ENCODE measurements around the gene GLIS1. TPM values are rescaled to one million over a fixed set of nuclear protein-coding genes. Genes with fewer than 3 reads are reported as not detected.

GLIS1 gene
- total and polyA plus RNA-seq, 2 donors (not counting 3 experiments of a cell fraction or from before 2014, with no cell fraction given) = not detected

GRCh38 chr1:53640701-53641075, 98.3 kb downstream of the GLIS1 start:
- ChIA-PET CTCF (no interaction called here), POLR2A (no interaction called here)
- Histone ChIP-seq H4K20me1 (replicated peaks; ENCODE audit: control insufficient read depth, extremely low read depth, insufficient read depth, low read length) (no peaks in the 10 kb centered on the region), H3K36me3 (ENCODE audit: control insufficient read depth in 2 of 2, extremely low read depth in 1 of 2, insufficient read depth in 2 of 2, low read length in 2 of 2) (no peaks in the 10 kb centered on the region), H3K4me1 (ENCODE audit: control insufficient read depth, extremely low read depth, insufficient read depth, low read length) (no peaks in the 10 kb centered on the region), H3K9ac (replicated peaks; ENCODE audit: extremely low read depth, insufficient read depth, low read length) (no peak overlapping the region), H2AFZ (ENCODE audit: low read depth, low read length) (no peak overlapping the region), H3K4me3 (replicated peaks in 1 of 3; ENCODE audit: insufficient read depth in 1 of 3, low read depth in 1 of 3, low read length in 3 of 3) (no peak overlapping the region), H3K4me2 (ENCODE audit: insufficient read depth, low read length) (no peak overlapping the region), H3K79me2 (ENCODE audit: control insufficient read depth, insufficient read depth, low read length) (no peaks in the 10 kb centered on the region), H3K27ac (ENCODE audit: insufficient read depth, low read depth, low read length) (no peak overlapping the region), H3K27me3 (ENCODE audit: control insufficient read depth in 2 of 2, insufficient read depth in 2 of 2, low read length in 2 of 2) (peaks cover 0 to 4% of the 10 kb centered on the region in 2 experiments), H3K9me1 (replicated peaks; ENCODE audit: control insufficient read depth, extremely low read depth, insufficient read depth, low read length) (no peaks in the 10 kb centered on the region), H3K9me3 (replicated peaks; ENCODE audit: control insufficient read depth, insufficient read depth, low read length) (no peaks in the 10 kb centered on the region)
- FAIRE-seq (no peak), DNase-seq (ENCODE audit: low read depth, low spot score) (no peak)
- TF ChIP-seq POLR2AphosphoS5 (IDR thresholded peaks at IDR 0.05; ENCODE audit: insufficient read depth, low read depth, low read length) = no peak
- intact Hi-C loops (cut with micrococcal nuclease) = no loop called here
- BruUV-seq (replicated peaks) = no TSS peak
- dilution Hi-C loops (cut with MboI; ENCODE audit: extremely low pct_ligation_motif_present, low sequenced_read_pairs) = no loop called here

GRCh38 chr1:53639996-53640700, 98.8 kb downstream of the GLIS1 start:
- no peaks in the 10 kb centered on the region for H3K9me1 ChIP-seq (replicated peaks; ENCODE audit: control insufficient read depth, extremely low read depth, insufficient read depth, low read length)
- no peaks in the 10 kb centered on the region for H4K20me1 ChIP-seq (replicated peaks; ENCODE audit: control insufficient read depth, extremely low read depth, insufficient read depth, low read length)
- H3K27me3 ChIP-seq (ENCODE audit: control insufficient read depth in 2 of 2, insufficient read depth in 2 of 2, low read length in 2 of 2) = peaks cover 3 to 4% of the 10 kb centered on the region in 2 experiments
- no peaks in the 10 kb centered on the region for H3K79me2 ChIP-seq (ENCODE audit: control insufficient read depth, insufficient read depth, low read length)
- dilution Hi-C loops (cut with MboI; ENCODE audit: extremely low pct_ligation_motif_present, low sequenced_read_pairs) (no loop called here), intact Hi-C loops (cut with micrococcal nuclease) (no loop called here)
- ChIA-PET POLR2A (no interaction called here), CTCF (no interaction called here)
- no peak overlapping the region for H3K27ac ChIP-seq (ENCODE audit: insufficient read depth, low read depth, low read length)
- TF ChIP-seq CTCF (IDR thresholded peaks at IDR 0.05; ENCODE audit: extremely low read depth in 1 of 2, insufficient read depth in 1 of 2, low read depth in 1 of 2, low read length in 2 of 2) (no peak), GATA2 (IDR thresholded peaks at IDR 0.05; ENCODE audit: insufficient read depth, insufficient read length, low read depth, low read length) (no peak), POLR2AphosphoS5 (IDR thresholded peaks at IDR 0.05; ENCODE audit: insufficient read depth, low read depth, low read length) (no peak)
- H3K36me3 ChIP-seq (ENCODE audit: control insufficient read depth in 2 of 2, extremely low read depth in 1 of 2, insufficient read depth in 2 of 2, low read length in 2 of 2) = no peaks in the 10 kb centered on the region
- no TSS peak for BruUV-seq (replicated peaks)
- H2AFZ ChIP-seq (ENCODE audit: low read depth, low read length) = no peak overlapping the region
- no peaks in the 10 kb centered on the region for H3K4me1 ChIP-seq (ENCODE audit: control insufficient read depth, extremely low read depth, insufficient read depth, low read length)
- H3K9me3 ChIP-seq (replicated peaks; ENCODE audit: control insufficient read depth, insufficient read depth, low read length) = no peaks in the 10 kb centered on the region
- FAIRE-seq = no peak
- no peak overlapping the region for H3K9ac ChIP-seq (replicated peaks; ENCODE audit: extremely low read depth, insufficient read depth, low read length)
- DNase-seq (ENCODE audit: low read depth, low spot score) = no peak
- no peak overlapping the region for H3K4me3 ChIP-seq (replicated peaks in 1 of 3; ENCODE audit: insufficient read depth in 1 of 3, low read depth in 1 of 3, low read length in 3 of 3)
- no peak overlapping the region for H3K4me2 ChIP-seq (ENCODE audit: insufficient read depth, low read length)
